Right lung (tissue), 5 donors: ENCODE data around the gene HMX2. TPM values are rescaled to one million over a fixed set of nuclear protein-coding genes. Genes with fewer than 3 reads are reported as not detected.

Experiments
- DNase-seq, 2 donors: peaks; one replicate each; pipeline ENCODE4 v3.0.0-alpha.2; 2013
- polyA plus RNA-seq, 5 donors: library from polyadenylated mRNA; unstranded; fragments of 120-200 nt; gene quantifications; one replicate each; pipeline versions ENCODE4 v1.2.1 to v1.2.3, GENCODE V29; 2013; ENCODE audit warnings: inconsistent platforms in 1 of 5, low replicate concordance in 1 of 5; ENCODE audit not compliant: insufficient read length in 5 of 5, insufficient read depth in 1 of 5

Gene HMX2
- polyA plus RNA-seq, 5 donors = not detected

GRCh38 chr10:123183724-123184123 is 35.8 kb downstream of the HMX2 start:
- no peak for DNase-seq

GRCh38 chr10:123187781-123188180 is 39.8 kb downstream of the HMX2 start:
- DNase-seq = no peak

GRCh38 chr10:123191886-123192285 is 44.0 kb downstream of the HMX2 start:
- DNase-seq = no peak

- DNase-seq = no peak
These were observed 46.1 kb downstream of the HMX2 start for GRCh38 chr10:123194056-123194455.

Other genes starting within 250 kb of the HMX2 start
- gene FAM24A, start 237.5 kb upstream of the HMX2 start, polyA plus RNA-seq = not detected
- 10 to 100 TPM; 15.9 to 25.4 (median 21.8) TPM for gene C10orf88, start 193.9 kb upstream of the HMX2 start, polyA plus RNA-seq
- 10 to 100 TPM in 2 of 5 donors, 1 to 10 TPM in 3; 6.6 to 11.1 (median 8.5) TPM for gene PSTK, start 167.7 kb upstream of the HMX2 start, polyA plus RNA-seq
- gene IKZF5, start 139.3 kb upstream of the HMX2 start, polyA plus RNA-seq = 10 to 100 TPM; 17.5 to 30.3 (median 24.2) TPM
- gene ACADSB, start 139.1 kb upstream of the HMX2 start, polyA plus RNA-seq = 10 to 100 TPM; 13.8 to 26.6 (median 21.7) TPM
- gene HMX3, start 12.2 kb upstream of the HMX2 start, polyA plus RNA-seq = not detected
- 100 to 1,000 TPM in 3 of 5 donors, 10 to 100 TPM in 2; 92.3 to 160 (median 117) TPM for gene BUB3, start 6.3 kb downstream of the HMX2 start, polyA plus RNA-seq